HG03460 (cell line): ENCODE data around the gene ANXA2.
"Not testable (repeated sequence)": the region's sequence is repeated elsewhere in the genome, so short reads cannot be mapped to it uniquely, and the experiment has no call there.

Experiments
- ATAC-seq: cut with Tn5 transposase; IDR thresholded peaks from one replicate; pipeline ENCODE4 v1.9.1; 2021; ENCODE audit not compliant: unreplicated experiment

ANXA2 gene

GRCh38 chr15:60411774-60412425 lies 14.1 kb upstream of the ANXA2 start:
- ATAC-seq: no peak

GRCh38 chr15:60410350-60410749 lies 12.6 kb upstream of the ANXA2 start:
- not testable (repeated sequence) for ATAC-seq

GRCh38 chr15:60408463-60408981 lies 10.7 kb upstream of the ANXA2 start:
- no peak for ATAC-seq

GRCh38 chr15:60407415-60407805 lies 9.6 kb upstream of the ANXA2 start:
- ATAC-seq: no peak

GRCh38 chr15:60406513-60407414 lies 9.0 kb upstream of the ANXA2 start:
- no peak for ATAC-seq

GRCh38 chr15:60405399-60405798 lies 7.6 kb upstream of the ANXA2 start:
- ATAC-seq: no peak

DNA sequence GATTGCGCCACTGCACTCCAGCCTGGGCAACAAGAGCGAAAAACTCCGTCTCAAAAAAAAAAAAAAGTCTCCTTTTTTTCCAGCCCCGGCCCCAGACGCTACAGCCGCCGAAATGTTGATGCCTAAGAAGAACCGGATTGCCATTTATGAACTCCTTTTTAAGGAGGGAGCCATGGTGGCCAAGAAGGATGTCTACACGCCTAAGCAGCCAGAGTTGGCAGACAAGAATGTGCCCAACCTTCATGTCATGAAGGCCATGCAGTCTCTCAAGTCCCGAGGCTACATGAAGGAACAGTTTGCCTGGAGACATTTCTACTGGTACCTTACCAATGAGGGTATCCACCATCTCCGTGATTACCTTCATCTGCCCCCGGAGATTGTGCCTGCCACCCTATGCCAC lies 6.6 kb upstream of the ANXA2 start:
- ATAC-seq: not testable (repeated sequence)

GRCh38 chr15:60400944-60401343 lies 3.2 kb upstream of the ANXA2 start:
- ATAC-seq: no peak

- ATAC-seq: no peak
These were observed 2.1 kb upstream of the ANXA2 start for GRCh38 chr15:60399931-60400330.

DNA sequence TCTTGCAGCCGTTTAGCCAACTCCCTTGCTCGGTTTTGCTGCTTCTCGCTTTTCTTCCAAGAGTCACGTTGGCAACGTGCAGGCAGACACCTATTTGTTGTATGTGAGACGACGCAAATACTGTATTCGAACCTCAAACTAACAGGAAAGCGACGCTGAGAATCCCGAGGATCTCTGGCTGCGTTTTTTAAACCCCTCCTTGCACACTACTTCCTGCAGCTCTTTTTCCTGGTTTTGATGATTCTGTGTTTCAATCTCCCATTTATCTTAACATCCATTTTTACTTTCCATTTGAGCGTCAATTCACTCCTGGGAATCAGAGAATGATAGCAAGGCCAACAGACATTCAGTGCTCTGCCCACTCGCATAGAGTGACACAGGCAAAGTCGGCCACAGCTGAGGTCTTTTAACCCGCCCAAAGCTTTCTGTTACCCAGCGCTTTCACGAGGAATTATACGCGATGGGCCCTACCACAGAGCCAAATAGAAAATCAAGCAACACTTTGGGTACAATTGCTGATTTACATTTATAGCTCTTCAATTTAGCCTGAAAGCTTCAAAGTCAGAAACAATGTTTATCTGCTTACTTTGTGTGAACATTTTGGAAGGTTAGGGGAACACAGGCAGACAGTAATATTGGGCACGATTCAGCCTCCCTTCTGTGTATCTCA lies 1.6 kb upstream of the ANXA2 start:
- ATAC-seq: no peak

GRCh38 chr15:60396958-60397771 lies 621 bp downstream of the ANXA2 start:
- ATAC-seq: peak; percentile 77

- ATAC-seq: no peak
These were observed 1.2 kb downstream of the ANXA2 start for GRCh38 chr15:60396560-60396957.

GRCh38 chr15:60396100-60396499 lies 1.7 kb downstream of the ANXA2 start:
- no peak for ATAC-seq

DNA sequence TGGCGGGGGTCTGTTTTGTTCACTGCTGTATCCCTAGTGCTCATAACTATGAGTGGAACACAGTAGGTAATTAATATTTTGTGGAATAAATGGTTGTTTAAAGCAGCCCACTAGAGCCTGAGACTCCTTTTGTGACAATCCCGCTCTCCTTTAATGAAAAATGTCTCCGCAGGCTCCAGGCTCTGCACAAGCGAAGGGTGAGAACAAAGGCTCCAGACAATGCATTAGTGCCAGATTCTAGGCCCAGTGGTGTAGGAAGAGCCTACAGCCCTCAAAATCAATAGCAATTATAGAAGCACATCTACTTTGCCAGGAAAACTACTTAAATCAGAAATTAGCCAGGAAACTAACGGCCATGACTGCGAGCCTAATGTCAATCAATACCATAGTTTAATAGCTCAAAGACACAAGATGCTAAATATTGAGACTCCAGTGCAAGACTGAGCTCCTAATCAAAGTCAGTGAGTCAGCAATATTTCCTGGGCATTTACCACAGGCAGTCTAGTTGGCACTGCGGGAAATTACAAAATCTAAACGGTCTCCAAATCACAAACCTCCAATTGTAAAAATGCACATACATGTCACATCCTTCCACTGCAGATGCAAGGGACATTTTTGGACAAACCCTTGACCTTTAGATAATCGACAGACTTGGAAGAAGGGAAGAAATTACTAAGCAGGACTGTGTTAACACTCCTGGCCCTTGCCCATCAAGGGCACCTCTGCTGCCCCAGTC lies 2.3 kb downstream of the ANXA2 start:
- no peak for ATAC-seq

DNA sequence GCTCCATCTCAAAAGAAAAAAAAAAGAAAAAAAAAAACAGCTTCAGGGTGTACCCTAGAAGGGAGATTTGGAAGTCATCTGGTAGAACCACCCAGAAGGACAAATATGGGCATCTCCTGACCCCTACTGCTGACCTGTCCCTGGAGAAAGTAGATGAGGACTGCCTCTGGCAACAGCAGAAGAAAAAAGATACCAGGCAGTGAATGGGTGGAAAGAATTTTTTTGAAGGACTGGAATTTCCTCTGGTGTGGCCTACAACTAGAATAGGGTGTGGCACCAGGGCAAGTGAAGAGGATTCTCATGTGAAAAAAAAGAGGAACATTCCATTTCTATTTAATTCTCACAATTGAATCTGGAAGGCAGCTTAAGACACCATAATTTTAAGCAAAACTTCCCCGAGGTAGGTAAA lies 3.1 kb downstream of the ANXA2 start:
- ATAC-seq: no peak

- ATAC-seq: no peak
These were observed 4.6 kb downstream of the ANXA2 start for GRCh38 chr15:60392986-60393790.

- ATAC-seq: no peak
These were observed 5.2 kb downstream of the ANXA2 start for GRCh38 chr15:60392601-60392985.

DNA sequence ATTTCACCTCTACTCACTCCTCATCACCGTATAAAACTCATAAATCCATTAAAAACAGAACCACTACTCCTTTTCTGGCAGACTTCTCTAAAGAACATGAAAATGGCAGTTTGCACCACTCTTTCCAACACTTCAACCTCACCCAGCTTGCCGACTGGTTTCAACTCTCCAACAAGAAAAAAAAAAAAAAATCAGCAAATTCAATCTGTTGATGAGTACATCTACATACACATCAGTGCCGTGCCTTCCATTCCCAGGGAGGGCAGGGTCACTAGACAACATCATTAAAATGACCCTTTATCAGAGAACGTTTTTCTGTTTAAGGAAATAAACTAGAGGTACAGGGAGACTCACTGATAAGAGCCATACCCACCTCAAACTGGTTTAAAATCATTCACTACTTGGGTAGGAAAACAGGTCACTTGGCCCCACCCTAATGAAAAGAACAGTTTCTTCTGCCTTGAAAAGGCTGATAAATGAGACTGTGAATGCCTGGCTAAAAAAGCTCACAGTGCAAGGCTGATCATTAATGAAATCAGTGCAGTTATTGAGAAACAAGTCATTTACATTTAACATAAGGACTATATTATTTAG lies 6.0 kb downstream of the ANXA2 start:
- ATAC-seq: no peak
